OCI-LY7 (cell line): ENCODE data around the gene EPB41. TPM values are rescaled to one million over a fixed set of nuclear protein-coding genes. Genes with fewer than 3 reads are reported as not detected.

ENCODE experiments used
- BruUV-seq: library from RNA; stranded (reverse); fragments of 400-500 nt; replicated peaks from 2 replicates; lab custom pipeline; 2021; lab: Mats Ljungman, UMichigan
- CTCF ChIA-PET: fragments of 300-600 bp; sonication (Branson Sonifier 250); formaldehyde crosslinking; loops from one replicate; lab custom pipeline; 2022; ENCODE audit warnings: antibody characterized with exemption; ENCODE audit not compliant: unreplicated experiment; lab: Charles Lee
- POLR2A ChIA-PET: fragments of 300-600 bp; sonication (Branson Sonifier 250); formaldehyde crosslinking; loops from one replicate; lab custom pipeline; 2022; ENCODE audit warnings: antibody characterized with exemption; lab: Charles Lee
- DNase-seq: peaks from one replicate; pipeline ENCODE4 v3.0.0-alpha.2; 2015; ENCODE audit warnings: low spot score
- H2AFZ ChIP-seq: fragments of 200-600 bp; sonication (generic), shearing (Covaris generic); 2 replicates; pipeline ENCODE4 v1.6.1; 2014; ENCODE audit warnings: mild to moderate bottlenecking, antibody characterized with exemption, low read length, moderate library complexity
- H3K27ac ChIP-seq: fragments of 200-600 bp; sonication (generic); 2 replicates; pipeline ENCODE4 v1.5.1; 2014; ENCODE audit warnings: mixed run types, low read depth, mild to moderate bottlenecking, moderate library complexity, low read length, inconsistent platforms; ENCODE audit not compliant: poor library complexity, severe bottlenecking
- H3K36me3 ChIP-seq: fragments of 200-600 bp; sonication (generic); 2 replicates; pipeline ENCODE4 v1.6.1; 2014; ENCODE audit warnings: mild to moderate bottlenecking, antibody characterized with exemption, low read length, moderate library complexity, mixed read lengths; ENCODE audit not compliant: insufficient read depth
- H3K4me1 ChIP-seq: fragments of 200-600 bp; sonication (generic); 2 replicates; pipeline ENCODE4 v1.5.1; 2014; ENCODE audit warnings: mild to moderate bottlenecking, low read length; ENCODE audit not compliant: insufficient read depth, poor library complexity, severe bottlenecking
- H3K4me2 ChIP-seq: fragments of 200-600 bp; sonication (generic); 2 replicates; pipeline ENCODE4 v1.6.1; 2014; ENCODE audit warnings: mild to moderate bottlenecking, low read length
- H3K4me3 ChIP-seq: fragments of 200-600 bp; sonication (generic); 2 replicates; pipeline ENCODE4 v1.5.1; 2014; ENCODE audit warnings: mild to moderate bottlenecking, low read depth, low read length; ENCODE audit not compliant: poor library complexity, severe bottlenecking
- H3K79me2 ChIP-seq: fragments of 200-600 bp; sonication (generic); 2 replicates; pipeline ENCODE4 v1.6.1; 2016; ENCODE audit warnings: low read depth, mild to moderate bottlenecking, low read length, moderate library complexity, mixed read lengths; ENCODE audit not compliant: insufficient read depth
- H3K9me2 ChIP-seq: fragments of 200-600 bp; sonication (generic); 2 replicates; pipeline ENCODE4 v1.6.1; 2016; ENCODE audit warnings: mild to moderate bottlenecking, low read length, mixed read lengths; ENCODE audit not compliant: insufficient read depth
- H3K9me3 ChIP-seq: fragments of 200-600 bp; sonication (generic); 2 replicates; pipeline ENCODE4 v1.6.1; 2014; ENCODE audit warnings: mild to moderate bottlenecking, mixed run types, low read length, mixed read lengths
- H4K20me1 ChIP-seq: fragments of 200-600 bp; sonication (generic); 2 replicates; pipeline ENCODE4 v1.6.1; 2014; ENCODE audit warnings: mild to moderate bottlenecking, antibody characterized with exemption, low read length, moderate library complexity, mixed read lengths; ENCODE audit not compliant: insufficient read depth
- CTCF ChIP-seq: fragments of 200-600 bp; sonication (generic); conservative IDR thresholded peaks from 2 replicates; pipeline ENCODE4 v1.5.1; 2014; ENCODE audit warnings: mild to moderate bottlenecking, antibody characterized with exemption, low read length, moderate library complexity, mixed read lengths
- EZH2phosphoT487 ChIP-seq: fragments of 200-600 bp; sonication (generic); IDR thresholded peaks from 2 replicates; pipeline ENCODE4 v1.6.1; 2018; ENCODE audit warnings: low read depth, borderline replicate concordance, mild to moderate bottlenecking, mixed run types, antibody characterized with exemption, low read length, moderate library complexity, mixed read lengths
- intact Hi-C: fragments of 100-400 bp; cut with micrococcal nuclease; formaldehyde crosslinking; loops from one replicate; pipeline ENCODE4 v1.10.0; 2022; ENCODE audit not compliant: unreplicated experiment
- total RNA-seq, 2 experiments: library from RNA; depleted of rRNA in 1 of 2; stranded (reverse); fragments of >200 nt in 1 of 2; shearing (Covaris generic) in 1 of 2; gene quantifications; 2 replicates each; pipeline ENCODE4 v1.2.3, GENCODE V29; 2014 to 2022

The EPB41 gene
- total RNA-seq, 2 experiments from 2014 or later, result 102 to 103 TPM

- peaks cover 12% of the 10 kb centered on the region for H3K36me3 ChIP-seq
- intact Hi-C loops, result no loop called here
- DNase-seq, result no peak
- no peaks in the 10 kb centered on the region for H3K9me3 ChIP-seq
- no TSS peak for BruUV-seq
- H3K9me2 ChIP-seq, result no peaks in the 10 kb centered on the region
- H3K4me1 ChIP-seq, result peaks cover 5% of the 10 kb centered on the region
- no peak overlapping the region for H3K4me2 ChIP-seq
- TF ChIP-seq CTCF (no peak), EZH2phosphoT487 (no peak)
- ChIA-PET POLR2A (interaction anchor here (0.5 to 1.2 kb wide), 5 partner anchors 10 to 616 kb away, joined by 3 to 6 read pairs (median 3); partner anchors contain the start of gene EPB41), CTCF (interaction anchor here (0.6 kb wide), 1 partner anchor 11 kb away, joined by 4 read pairs; no protein-coding TSS in a partner anchor)
- H3K4me3 ChIP-seq, result no peak overlapping the region
- H3K27ac ChIP-seq, result no peak overlapping the region
- no peaks in the 10 kb centered on the region for H3K79me2 ChIP-seq
- H4K20me1 ChIP-seq, result no peaks in the 10 kb centered on the region
- H2AFZ ChIP-seq, result no peak overlapping the region
Measured at GRCh38 chr1:28902738-28903137, 11.6 kb upstream of the EPB41 start.

- no peaks in the 10 kb centered on the region for H3K9me2 ChIP-seq
- TF ChIP-seq CTCF (no peak), EZH2phosphoT487 (no peak)
- CTCF ChIA-PET, result no interaction called here
Measured at GRCh38 chr1:28905921-28906666, 8.3 kb upstream of the EPB41 start.

DNA sequence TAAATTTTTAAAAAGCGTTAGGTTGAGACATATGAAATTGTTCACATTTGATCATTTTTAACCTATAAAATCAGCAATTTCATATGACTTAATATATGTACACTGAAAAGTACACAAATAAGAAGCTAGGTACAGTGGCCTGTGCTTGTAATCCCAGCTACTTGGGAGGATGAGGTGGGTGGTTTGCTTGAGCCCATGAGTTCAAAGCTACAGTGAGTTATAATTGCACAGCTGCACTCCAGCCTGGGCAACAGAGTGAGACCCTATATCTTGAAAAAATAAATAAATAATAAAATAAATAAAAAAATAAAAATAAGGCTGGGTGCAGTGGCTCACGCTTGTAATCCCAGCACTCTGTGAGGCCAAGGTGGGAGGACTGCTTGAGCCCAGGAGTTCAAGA lies 5.2 kb upstream of the EPB41 start:
- intact Hi-C loops, result no loop called here
- Histone ChIP-seq H3K9me2 (no peaks in the 10 kb centered on the region), H3K79me2 (no peaks in the 10 kb centered on the region), H3K9me3 (no peaks in the 10 kb centered on the region), H3K4me1 (peaks cover 7% of the 10 kb centered on the region), H3K36me3 (peaks cover 3% of the 10 kb centered on the region), H3K4me2 (no peak overlapping the region), H2AFZ (no peak overlapping the region), H3K27ac (no peak overlapping the region), H4K20me1 (no peaks in the 10 kb centered on the region), H3K4me3 (no peak overlapping the region)
- TF ChIP-seq EZH2phosphoT487 (no peak), CTCF (no peak)
- no peak for DNase-seq
- ChIA-PET CTCF (no interaction called here), POLR2A (interaction anchor here (0.9 to 1.1 kb wide), 4 partner anchors 10 to 77 kb away, joined by 3 to 5 read pairs (median 4); no protein-coding TSS in a partner anchor)
- no TSS peak for BruUV-seq

More at GRCh38 chr1:28905921-28906666, 8.3 kb upstream of the EPB41 start:
- no peaks in the 10 kb centered on the region for H4K20me1 ChIP-seq
- peaks cover 9% of the 10 kb centered on the region for H3K36me3 ChIP-seq
- no peaks in the 10 kb centered on the region for H3K9me3 ChIP-seq
- H3K27ac ChIP-seq, result no peak overlapping the region
- H3K79me2 ChIP-seq, result no peaks in the 10 kb centered on the region
- H3K4me3 ChIP-seq, result no peak overlapping the region
- H3K4me1 ChIP-seq, result no peaks in the 10 kb centered on the region
- intact Hi-C loops, result no loop called here
- no TSS peak for BruUV-seq
- no peak for DNase-seq
- no peak overlapping the region for H2AFZ ChIP-seq
- no peak overlapping the region for H3K4me2 ChIP-seq
- POLR2A ChIA-PET, result interaction anchor here (0.7 kb wide), 2 partner anchors 26 to 260 kb away, joined by 3 read pairs; no protein-coding TSS in a partner anchor
